HG02798 (cell line): ENCODE data around the gene SLC35F4.

ENCODE experiments used
- ATAC-seq: cut with Tn5 transposase; IDR thresholded peaks from one replicate; pipeline ENCODE4 v1.9.1; 2021; ENCODE audit warnings: mild to moderate bottlenecking; ENCODE audit not compliant: unreplicated experiment, poor library complexity

Gene SLC35F4

GRCh38 chr14:57567220-57567619 lies 298.7 kb downstream of the SLC35F4 start:
- ATAC-seq = no peak

GRCh38 chr14:57560681-57561080 lies 305.2 kb downstream of the SLC35F4 start:
- peak; percentile 81 for ATAC-seq

- no peak for ATAC-seq
These were observed 306.3 kb downstream of the SLC35F4 start for GRCh38 chr14:57559576-57559975.

- peak; percentile 49 for ATAC-seq
These were observed 316.0 kb downstream of the SLC35F4 start for GRCh38 chr14:57549765-57550420.

GRCh38 chr14:57549016-57549564 lies 316.8 kb downstream of the SLC35F4 start:
- no peak for ATAC-seq

DNA sequence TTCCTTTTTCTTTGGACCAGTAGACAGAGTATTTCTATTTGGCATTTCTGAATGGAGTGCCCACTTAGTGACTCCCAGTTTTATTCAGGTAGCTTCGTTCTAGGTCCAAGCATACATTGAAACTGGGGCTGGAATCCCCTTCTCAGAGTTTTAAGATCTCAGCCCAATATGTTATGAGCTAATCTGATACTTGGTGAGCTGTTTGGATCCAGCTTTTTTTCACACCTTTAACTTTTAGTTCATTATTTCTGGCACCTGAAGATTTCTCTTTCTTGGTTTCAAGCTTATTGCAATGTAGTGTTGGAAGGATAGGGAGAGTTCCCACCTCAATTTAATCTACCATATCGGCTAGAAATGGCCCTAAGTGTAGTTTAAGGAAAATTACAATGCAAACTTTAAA lies 318.8 kb downstream of the SLC35F4 start:
- no peak for ATAC-seq

- peak; percentile 59 for ATAC-seq
These were observed 332.7 kb downstream of the SLC35F4 start for GRCh38 chr14:57533214-57533613.

DNA sequence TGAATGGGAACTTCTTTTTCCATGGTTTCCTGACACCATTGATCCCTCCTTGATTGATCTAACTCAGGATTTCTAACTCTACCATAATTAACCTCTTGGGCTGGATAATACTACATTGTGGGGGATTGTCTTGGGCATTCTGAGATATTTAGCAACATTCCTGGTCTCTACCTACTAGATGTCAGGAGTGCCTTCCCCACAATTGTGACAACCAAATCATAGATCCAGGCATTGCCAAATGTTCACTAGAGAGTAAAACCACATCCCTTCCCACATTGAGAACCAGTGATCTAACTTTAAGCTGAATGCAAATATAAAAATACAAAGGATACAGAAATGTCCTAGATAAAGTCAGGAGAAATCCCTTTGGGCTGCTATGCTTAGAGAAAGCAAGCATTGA lies 335.3 kb downstream of the SLC35F4 start:
- ATAC-seq = no peak

- no peak for ATAC-seq
These were observed 338.9 kb downstream of the SLC35F4 start for GRCh38 chr14:57526942-57527341.

- ATAC-seq = no peak
These were observed 346.8 kb downstream of the SLC35F4 start for GRCh38 chr14:57519043-57519442.
